Kidney epithelial cell (primary cell): ENCODE data around the gene SLC6A5. TPM values are rescaled to one million over a fixed set of nuclear protein-coding genes. Genes with fewer than 3 reads are reported as not detected.

ENCODE experiments used
- DNase-seq: peaks from one replicate; pipeline ENCODE4 v3.0.0-alpha.2; 2010; ENCODE audit warnings: low read depth
- H3K27me3 ChIP-seq: 2 replicates; pipeline ENCODE4 v1.6.0; 2011; ENCODE audit warnings: low read length; ENCODE audit not compliant: control insufficient read depth, insufficient read depth
- H3K36me3 ChIP-seq: 2 replicates; pipeline ENCODE4 v1.5.1; 2011; ENCODE audit warnings: low read length; ENCODE audit not compliant: control insufficient read depth, insufficient read depth
- H3K4me3 ChIP-seq: 2 replicates; pipeline ENCODE4 v1.5.1; 2011; ENCODE audit warnings: low read depth, mild to moderate bottlenecking, control low read depth, low read length
- CTCF ChIP-seq: IDR thresholded peaks from 2 replicates; pipeline ENCODE4 v1.5.1; 2011; ENCODE audit warnings: mild to moderate bottlenecking, moderate library complexity, low read length, control low read depth, inconsistent platforms; ENCODE audit not compliant: insufficient read depth, poor library complexity, severe bottlenecking
- total RNA-seq: library from RNA; depleted of rRNA; stranded (reverse); fragments of >200 nt; gene quantifications from 2 replicates; pipeline ENCODE4 v1.2.3, GENCODE V29; 2015

SLC6A5 gene
- total RNA-seq, 1 donor from 2014 or later, result not detected

DNA sequence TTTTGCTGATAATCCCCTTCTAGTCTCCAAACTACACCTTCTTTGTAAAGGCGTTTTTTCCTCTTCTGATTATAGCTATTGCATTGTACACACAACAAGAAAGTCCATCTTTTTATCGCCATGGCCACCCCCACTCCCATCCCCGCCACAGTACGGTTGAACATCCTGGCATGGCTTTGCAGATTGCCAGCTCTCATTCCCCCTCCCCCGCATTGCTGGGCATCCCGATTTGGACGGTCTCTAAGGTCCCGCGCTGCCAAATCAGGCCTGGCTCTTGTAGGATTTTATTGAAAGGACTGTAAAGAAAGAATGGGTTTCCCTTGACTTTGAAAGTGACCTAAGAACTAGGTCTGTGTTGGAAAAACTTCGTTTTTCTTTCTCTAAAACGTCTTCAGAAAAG lies 916 bp upstream of the SLC6A5 start:
- Histone ChIP-seq H3K36me3 (no peaks in the 10 kb centered on the region), H3K27me3 (peaks cover 81% of the 10 kb centered on the region), H3K4me3 (no peak overlapping the region)
- DNase-seq, result no peak
- TF ChIP-seq CTCF, result no peak

- TF ChIP-seq CTCF, result no peak
- H3K4me3 ChIP-seq, result no peak overlapping the region
- no peaks in the 10 kb centered on the region for H3K36me3 ChIP-seq
- no peak for DNase-seq
- H3K27me3 ChIP-seq, result peaks cover 93% of the 10 kb centered on the region
These were observed 575 bp downstream of the SLC6A5 start for GRCh38 chr11:20600020-20600346.

DNA sequence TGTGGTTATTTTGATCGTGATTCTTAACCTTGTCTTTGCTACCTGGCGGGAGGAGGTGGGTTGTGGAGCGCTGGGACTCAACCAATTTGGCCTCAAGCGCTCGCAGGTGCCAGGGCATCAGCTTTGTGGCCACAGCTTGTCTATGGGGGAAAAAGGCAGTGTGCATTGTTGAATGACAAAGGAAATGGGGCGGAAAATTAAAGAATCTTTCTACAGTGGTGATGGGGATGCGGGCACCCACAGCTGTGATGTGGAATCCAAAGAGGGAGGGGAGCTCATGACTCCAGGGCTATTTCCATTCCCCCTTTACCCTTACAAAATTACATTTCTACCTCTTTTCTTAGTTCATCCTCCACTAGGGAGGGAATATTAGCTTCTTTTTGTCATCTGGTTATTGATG lies 1.1 kb downstream of the SLC6A5 start:
- Histone ChIP-seq H3K27me3 (peaks cover 98% of the 10 kb centered on the region), H3K4me3 (no peak overlapping the region), H3K36me3 (no peaks in the 10 kb centered on the region)
- no peak for TF ChIP-seq CTCF
- DNase-seq, result no peak

DNA sequence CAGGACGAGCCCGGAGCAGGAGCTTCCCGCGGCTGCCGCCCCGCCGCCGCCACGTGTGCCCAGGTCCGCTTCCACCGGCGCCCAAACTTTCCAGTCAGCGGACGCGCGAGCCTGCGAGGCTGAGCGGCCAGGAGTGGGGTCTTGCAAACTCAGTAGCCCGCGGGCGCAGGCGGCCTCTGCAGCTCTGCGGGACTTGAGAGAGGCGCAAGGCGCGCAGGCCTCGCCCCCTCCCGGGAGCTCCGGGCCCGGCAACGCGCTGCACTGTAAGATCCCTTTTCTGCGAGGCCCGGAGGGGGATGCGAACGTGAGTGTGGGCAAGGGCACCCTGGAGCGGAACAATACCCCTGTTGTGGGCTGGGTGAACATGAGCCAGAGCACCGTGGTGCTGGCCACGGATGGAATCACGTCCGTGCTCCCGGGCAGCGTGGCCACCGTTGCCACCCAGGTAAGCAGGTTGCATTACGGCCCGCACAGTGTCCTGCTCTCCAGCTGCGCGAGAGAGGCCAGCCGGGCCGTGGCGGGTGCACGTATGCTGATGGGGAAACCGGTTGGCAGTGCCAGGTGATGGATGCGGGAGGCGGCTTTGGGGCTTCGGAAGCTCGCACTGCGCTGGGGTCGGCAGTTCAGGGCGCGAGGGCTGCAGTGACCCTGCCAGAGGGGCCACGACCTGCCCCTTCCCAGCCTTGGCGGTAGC lies 2.0 kb downstream of the SLC6A5 start:
- peaks cover 98% of the 10 kb centered on the region for H3K27me3 ChIP-seq
- DNase-seq, result no peak
- H3K36me3 ChIP-seq, result no peaks in the 10 kb centered on the region
- no peak overlapping the region for H3K4me3 ChIP-seq
- no peak for TF ChIP-seq CTCF

- H3K27me3 ChIP-seq, result peaks cover 74% of the 10 kb centered on the region
- no peak overlapping the region for H3K4me3 ChIP-seq
These were observed 4.9 kb downstream of the SLC6A5 start for GRCh38 chr11:20604295-20604803.

More at GRCh38 chr11:20604295-20604803, 4.9 kb downstream of the SLC6A5 start:
- DNase-seq, result no peak
- no peaks in the 10 kb centered on the region for H3K36me3 ChIP-seq
- TF ChIP-seq CTCF, result no peak
